HG03432 (cell line): ENCODE results near the gene FXR1.
"Not testable (repeated sequence)": the region's sequence is repeated elsewhere in the genome, so short reads cannot be mapped to it uniquely, and the experiment has no call there.

Experiments
- ATAC-seq: cut with Tn5 transposase; IDR thresholded peaks from one replicate; pipeline ENCODE4 v1.9.1; 2021; ENCODE audit warnings: mild to moderate bottlenecking, moderate library complexity; ENCODE audit not compliant: unreplicated experiment

FXR1 gene

DNA sequence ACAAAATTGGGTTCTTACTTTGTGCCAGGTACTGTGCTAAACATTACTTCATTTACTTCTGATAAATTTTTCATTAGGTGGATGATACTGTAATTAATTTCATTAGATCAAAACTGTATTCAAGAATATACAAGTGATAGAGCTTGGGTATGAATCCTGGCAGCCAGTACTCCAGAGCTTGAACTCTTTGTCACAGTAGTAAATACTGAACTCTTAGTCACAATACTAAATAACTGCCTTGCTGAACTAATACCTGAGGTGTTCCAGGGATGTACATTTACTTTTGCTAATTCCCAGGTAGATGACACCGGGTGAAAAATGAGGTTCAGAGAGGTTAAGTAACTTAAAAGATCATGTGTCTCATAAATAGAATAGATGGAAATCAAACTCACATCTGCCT is 20.3 kb downstream of the FXR1 start:
- no peak for ATAC-seq

- no peak for ATAC-seq
Observed at GRCh38 chr3:180934638-180935037, 22.2 kb downstream of the FXR1 start.

- no peak for ATAC-seq
Observed at GRCh38 chr3:180940826-180941225, 28.4 kb downstream of the FXR1 start.

DNA sequence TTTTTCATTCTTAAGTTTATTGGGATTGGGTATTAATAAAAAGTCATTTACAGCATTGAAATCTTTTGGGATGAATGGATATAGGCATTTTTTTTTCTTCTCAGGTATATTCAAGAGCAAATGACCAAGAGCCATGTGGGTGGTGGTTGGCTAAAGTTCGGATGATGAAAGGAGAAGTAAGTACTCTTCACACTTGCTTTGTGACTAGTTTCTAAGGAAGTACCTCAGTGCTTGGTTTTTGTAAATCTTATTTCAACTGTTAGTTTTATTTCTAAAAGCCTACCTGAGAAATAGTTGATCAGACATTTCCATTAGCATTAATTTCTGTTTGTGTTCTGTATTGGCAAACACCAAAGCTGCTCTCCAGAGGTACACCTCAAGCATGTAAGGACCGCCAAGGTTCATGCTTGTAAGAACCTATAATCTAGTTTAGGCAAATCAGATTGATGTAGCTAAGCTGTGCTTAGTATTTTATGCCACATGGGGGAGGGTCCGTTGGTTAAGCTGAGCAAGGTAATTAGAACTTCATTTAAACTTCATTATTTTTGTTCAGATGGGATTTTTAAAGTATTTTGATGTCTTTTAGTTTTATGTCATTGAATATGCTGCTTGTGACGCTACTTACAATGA is 35.4 kb downstream of the FXR1 start:
- ATAC-seq, result peak; percentile 73

GRCh38 chr3:180959691-180960090 is 47.2 kb downstream of the FXR1 start:
- ATAC-seq, result peak; percentile 48

DNA sequence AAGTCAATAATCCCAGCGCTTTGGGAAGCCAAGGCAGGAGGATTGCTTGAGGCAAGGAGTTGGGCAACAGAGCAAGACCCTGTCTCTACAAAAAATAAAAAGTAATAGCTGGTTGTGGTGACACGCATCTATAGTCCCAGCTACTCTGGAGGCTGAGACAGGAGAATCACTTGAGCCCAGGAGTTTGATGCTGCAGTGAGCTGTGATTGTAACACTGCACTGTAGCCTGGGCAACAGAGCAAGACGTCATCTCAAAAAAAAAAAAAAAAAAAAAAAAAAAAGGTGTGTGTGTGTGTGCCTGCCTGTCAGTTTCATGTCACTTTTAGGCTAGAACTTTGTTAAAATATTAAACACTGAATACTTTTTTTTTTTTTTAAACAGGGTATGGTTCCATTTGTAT is 48.6 kb downstream of the FXR1 start:
- no peak for ATAC-seq

DNA sequence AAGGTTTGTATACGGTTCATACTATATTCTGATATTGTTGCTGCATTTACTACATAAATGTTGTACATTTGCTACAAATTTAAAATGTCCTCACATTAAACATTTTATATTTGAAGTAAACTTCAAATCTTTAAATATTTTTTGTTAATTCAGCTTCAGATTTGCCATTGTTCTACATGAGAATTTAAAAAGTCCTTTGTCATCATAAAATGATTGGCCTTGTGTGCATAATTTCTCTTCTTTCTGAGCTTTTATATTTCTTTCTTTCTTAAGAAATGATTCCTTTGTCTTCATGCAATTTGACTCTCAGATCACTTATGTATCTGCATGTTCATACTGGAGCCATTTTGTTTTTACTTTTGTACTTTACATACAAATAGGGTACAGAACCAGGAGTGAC is 49.1 kb downstream of the FXR1 start:
- ATAC-seq, result no peak

- ATAC-seq, result no peak
Observed at GRCh38 chr3:180962530-180962929, 50.1 kb downstream of the FXR1 start.

DNA sequence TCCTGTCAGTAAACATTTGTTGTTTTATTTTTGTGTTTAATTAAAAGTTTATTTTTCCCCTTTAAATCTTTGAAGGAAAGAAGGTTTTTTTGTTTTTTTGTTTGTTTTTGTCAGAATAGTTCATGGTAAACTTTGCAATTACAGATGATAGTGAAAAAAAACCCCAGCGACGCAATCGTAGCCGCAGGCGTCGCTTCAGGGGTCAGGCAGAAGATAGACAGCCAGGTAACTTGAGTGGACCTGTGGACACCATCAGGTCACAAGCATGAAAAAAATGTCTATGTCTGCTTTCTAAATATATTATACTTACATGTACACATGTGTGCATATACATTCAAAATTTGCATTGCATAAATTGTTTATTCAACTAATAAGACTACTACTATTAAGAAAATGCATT is 58.5 kb downstream of the FXR1 start:
- ATAC-seq, result no peak

DNA sequence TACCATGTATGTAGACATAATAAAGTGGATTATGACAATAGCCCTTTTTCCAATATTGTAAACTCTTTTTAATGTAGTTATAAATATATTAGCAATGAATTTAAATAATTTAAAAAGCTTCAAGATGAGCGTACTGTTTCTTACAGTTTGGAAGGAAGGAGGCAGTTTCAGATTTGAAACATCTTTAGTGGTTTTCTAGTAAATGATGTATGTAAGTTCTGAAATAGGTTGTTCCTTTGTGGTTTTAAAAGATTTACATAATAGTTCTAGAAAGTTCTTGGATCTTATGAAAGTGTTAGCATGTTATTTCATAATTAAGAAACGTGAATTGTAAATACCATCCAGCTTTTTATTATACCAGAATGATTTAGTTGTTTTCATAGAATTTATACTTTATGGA is 61.1 kb downstream of the FXR1 start:
- ATAC-seq, result peak; percentile 61

DNA sequence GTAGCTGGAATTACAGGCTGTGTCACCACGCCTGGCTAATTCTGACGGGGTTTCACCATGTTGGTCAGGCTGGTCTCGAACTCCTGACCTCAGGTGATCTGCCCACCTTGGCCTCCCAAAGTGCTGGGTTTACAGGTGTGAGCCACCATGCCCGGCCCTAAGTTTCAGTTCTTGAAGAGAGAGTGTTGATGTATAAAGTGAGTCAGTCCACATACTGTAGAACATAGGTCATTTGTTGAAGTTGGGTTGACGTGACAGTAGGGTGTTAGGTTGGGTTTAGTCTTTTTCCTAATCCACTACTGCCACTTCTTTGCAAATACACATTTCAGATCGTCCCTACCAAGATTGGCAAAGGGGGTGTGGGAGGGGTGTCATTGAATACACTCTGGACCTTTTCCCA is 61.8 kb downstream of the FXR1 start:
- no peak for ATAC-seq

- no peak for ATAC-seq
Observed at GRCh38 chr3:180977498-180977897, 65.0 kb downstream of the FXR1 start.

DNA sequence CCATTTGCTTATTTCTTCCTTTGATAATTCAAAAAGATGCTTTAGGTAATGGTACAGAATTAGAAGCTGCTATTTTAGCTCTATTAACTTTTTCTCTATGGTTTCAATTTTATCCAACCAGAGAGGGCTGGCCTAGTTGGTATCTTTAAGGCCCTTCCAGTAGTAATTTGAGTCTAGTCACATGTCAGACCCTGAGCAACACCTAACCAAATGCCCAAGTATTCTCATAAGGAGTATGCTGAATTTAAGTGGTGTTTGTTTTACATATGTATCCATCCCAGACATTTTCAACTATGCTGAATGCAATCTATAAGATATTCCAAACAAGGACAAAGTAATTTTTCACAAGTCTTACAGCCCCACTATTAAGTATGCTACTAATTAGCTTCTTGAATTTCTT is 67.5 kb downstream of the FXR1 start:
- no peak for ATAC-seq

- no peak for ATAC-seq
Observed at GRCh38 chr3:180980611-180981010, 68.1 kb downstream of the FXR1 start.

DNA sequence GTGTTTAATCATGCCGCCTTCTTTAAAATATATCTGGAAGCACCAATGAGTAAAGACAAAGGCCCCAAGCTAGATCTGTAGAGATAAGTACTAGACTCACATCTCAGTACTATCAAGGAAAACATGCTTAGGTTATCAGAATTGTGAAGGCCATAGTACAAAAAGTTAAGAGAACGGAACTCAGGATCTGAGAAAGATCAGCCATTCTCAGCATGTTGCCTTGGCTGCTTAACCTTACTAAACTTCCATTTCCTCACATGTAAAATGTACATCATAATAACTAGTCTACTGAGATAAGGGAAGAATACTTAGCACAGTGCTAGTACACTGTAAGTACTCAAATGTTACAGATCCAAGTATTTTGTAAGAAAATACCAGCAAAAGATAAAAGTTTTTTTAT is 69.4 kb downstream of the FXR1 start:
- no peak for ATAC-seq

DNA sequence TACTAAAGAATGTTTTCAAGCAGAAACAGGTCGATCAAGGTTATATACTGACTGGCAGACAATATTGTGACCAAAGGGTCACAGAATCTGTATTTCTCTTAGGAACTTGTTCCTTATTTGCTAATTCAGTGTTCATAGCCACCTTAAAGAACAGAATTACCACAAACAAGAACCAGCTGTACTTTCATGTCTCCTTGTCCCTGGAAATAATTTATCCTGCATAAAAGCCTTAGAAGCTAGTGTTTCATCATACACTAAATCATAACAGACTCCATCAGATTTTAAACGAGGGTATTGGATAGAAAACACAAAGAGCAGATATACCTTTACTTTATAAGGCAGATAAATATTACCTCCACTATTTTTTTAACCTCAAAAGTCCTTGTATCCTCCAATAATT is 70.7 kb downstream of the FXR1 start:
- ATAC-seq, result no peak

GRCh38 chr3:180986366-180986765 is 73.9 kb downstream of the FXR1 start:
- ATAC-seq, result not testable (repeated sequence)

DNA sequence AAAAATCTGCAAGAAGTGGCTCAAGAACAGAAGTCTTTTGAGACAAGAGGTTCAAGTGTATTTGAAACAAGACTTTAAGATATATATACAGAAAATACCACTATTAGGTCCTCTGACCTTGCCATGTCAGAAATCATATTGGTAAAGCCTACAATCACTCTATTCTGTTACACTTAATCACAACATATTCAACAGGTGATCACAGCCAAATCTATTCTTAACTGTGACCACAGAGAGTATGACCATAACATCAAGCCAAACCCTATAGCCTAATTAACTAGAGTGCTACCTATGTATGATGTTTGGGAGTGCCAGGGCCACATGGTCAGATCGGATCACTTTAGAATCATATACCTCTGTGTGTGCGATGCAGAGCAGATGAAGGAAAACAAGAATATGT is 74.9 kb downstream of the FXR1 start:
- no peak for ATAC-seq

GRCh38 chr3:180989291-180990163 is 77.1 kb downstream of the FXR1 start, which contains the start of gene DNAJC19:
DNAJC19 (minus strand) TSS chr3:180989736; CDS start chr3:180989602, 134 bp downstream.
- ATAC-seq, result peak; percentile 97

DNA sequence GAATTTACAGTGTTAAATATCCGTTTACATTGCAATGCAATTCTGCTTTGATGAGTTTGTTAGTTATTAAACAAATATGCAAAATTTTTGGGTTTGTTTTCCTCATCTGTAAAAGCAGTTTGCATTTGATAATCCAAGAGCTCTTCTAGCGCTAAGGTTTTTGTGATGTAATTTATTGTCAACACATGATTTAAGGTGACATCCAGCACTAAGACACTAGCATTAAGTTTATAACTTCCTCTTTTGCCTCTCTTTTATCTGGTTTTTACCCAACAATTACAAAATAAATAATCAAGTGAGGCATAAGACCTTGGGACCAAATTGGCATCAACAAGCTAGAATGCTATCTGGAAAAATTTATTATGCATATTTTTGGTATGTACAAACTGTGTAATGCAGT is 78.0 kb downstream of the FXR1 start:
- no peak for ATAC-seq

GRCh38 chr3:180996415-180996932 is 84.0 kb downstream of the FXR1 start:
- no peak for ATAC-seq

- not testable (repeated sequence) for ATAC-seq
Observed at GRCh38 chr3:181002331-181002730, 89.9 kb downstream of the FXR1 start.
